ENCODE measurements around the gene HES5. TPM values are rescaled to one million over a fixed set of nuclear protein-coding genes. Genes with fewer than 3 reads are reported as not detected.

The HES5 gene
- polyA plus RNA-seq, 1 of the 3 experiments (the other 2 are of a cell fraction), result 0.03 TPM

- no peak for TF ChIP-seq MXI1 (IDR thresholded peaks at IDR 0.05; ENCODE audit: low read depth, low read length)
- no peak for TF ChIP-seq JUND (IDR thresholded peaks at IDR 0.05)
- no peak for TF ChIP-seq SIN3A (IDR thresholded peaks at IDR 0.05; ENCODE audit: borderline replicate concordance, low read depth, low read length)
- TF ChIP-seq RXRA (IDR thresholded peaks at IDR 0.05; ENCODE audit: borderline replicate concordance, low read depth), result no peak
- no peak for TF ChIP-seq CHD2 (IDR thresholded peaks at IDR 0.05; ENCODE audit: low read length, partially characterized antibody)
- no peak for TF ChIP-seq USF2 (IDR thresholded peaks at IDR 0.05; ENCODE audit: borderline replicate concordance, low read depth, low read length)
- TF ChIP-seq RCOR1 (IDR thresholded peaks at IDR 0.05; ENCODE audit: low read length), result no peak
- no peak for TF ChIP-seq RFX5 (IDR thresholded peaks at IDR 0.05; ENCODE audit: low read length)
- TF ChIP-seq YY1 (IDR thresholded peaks at IDR 0.05; ENCODE audit: low read depth), result no peak
- no peak for TF ChIP-seq NFIC (IDR thresholded peaks at IDR 0.05; ENCODE audit: borderline replicate concordance)
Observed at GRCh38 chr1:2533365-2533764, 3.3 kb upstream of the HES5 start (continued).

- CTCF ChIA-PET, result interaction anchor here (1.0 to 7.7 kb wide), 3 partner anchors 12 to 73 kb away, joined by 5 to 35 read pairs (median 21); no protein-coding TSS in a partner anchor
- Histone ChIP-seq H3K79me2 (ENCODE audit: insufficient read depth) (no peaks in the 10 kb centered on the region), H3K9me3 (no peaks in the 10 kb centered on the region), H4K20me1 (ENCODE audit: insufficient read depth) (no peaks in the 10 kb centered on the region), H3K9ac (no peak overlapping the region), H3F3A (replicated peaks; ENCODE audit: insufficient read depth) (no peaks in the 10 kb centered on the region), H3K27ac (ENCODE audit: low read depth in 2 of 2, low read length in 1 of 2) (no peak overlapping the region), H3K27me3 (ENCODE audit: insufficient read depth) (peaks cover 6% of the 10 kb centered on the region; the same call in 1 of the 2 replicates), H3K4me3 (ENCODE audit: low read depth in 2 of 2, low read length in 1 of 2) (no peak overlapping the region), H2AFZ (ENCODE audit: low read depth) (no peak overlapping the region), H3K4me2 (no peak overlapping the region), H3K9me2 (no peaks in the 10 kb centered on the region), H3K4me1 (ENCODE audit: control insufficient read depth in 1 of 2, insufficient read depth in 2 of 2, low read depth in 1 of 2, low read length in 1 of 2) (peaks cover 0 to 18% of the 10 kb centered on the region in 2 experiments; a peak in 1 of 4 replicates), H3K36me3 (replicated peaks in 1 of 2; ENCODE audit: control insufficient read depth in 1 of 2, insufficient read depth in 2 of 2, low read length in 1 of 2) (no peaks in the 10 kb centered on the region)
- no peak for DNase-seq
- TF ChIP-seq NRF1 (IDR thresholded peaks at IDR 0.05; ENCODE audit: low read depth, low read length) (no peak), SMC3 (IDR thresholded peaks at IDR 0.05; ENCODE audit: low read depth, low read length) (no peak), GABPA (IDR thresholded peaks at IDR 0.05; ENCODE audit: low read depth) (no peak), EP300 (IDR thresholded peaks at IDR 0.05; ENCODE audit: borderline replicate concordance in 1 of 2, low read depth in 1 of 2, low read length in 1 of 2) (no peak), MAX (IDR thresholded peaks at IDR 0.05; ENCODE audit: low read depth) (no peak), RFX5 (IDR thresholded peaks at IDR 0.05; ENCODE audit: low read length) (no peak), RAD21 (IDR thresholded peaks at IDR 0.05; ENCODE audit: low read length) (no peak), TAF1 (IDR thresholded peaks at IDR 0.05; ENCODE audit: borderline replicate concordance, low read depth, low read length) (no peak), CHD2 (IDR thresholded peaks at IDR 0.05; ENCODE audit: low read length, partially characterized antibody) (no peak), SIN3A (IDR thresholded peaks at IDR 0.05; ENCODE audit: borderline replicate concordance, low read depth, low read length) (no peak), POLR2AphosphoS5 (IDR thresholded peaks at IDR 0.05; ENCODE audit: low read depth, low read length) (no peak), YY1 (IDR thresholded peaks at IDR 0.05; ENCODE audit: low read depth) (no peak), EZH2phosphoT487 (IDR thresholded peaks at IDR 0.05; ENCODE audit: borderline replicate concordance, low read depth) (no peak), MXI1 (IDR thresholded peaks at IDR 0.05; ENCODE audit: low read depth, low read length) (no peak)
- 74% methylated on average over 5 of the region's 23 CpGs for WGBS (ENCODE audit: low lambda C conversion rate)
- POLR2A ChIA-PET, result interaction anchor here (0.8 kb wide), 1 partner anchor 11 kb away, joined by 3 read pairs; no protein-coding TSS in a partner anchor
Observed at GRCh38 chr1:2532485-2533160, 2.6 kb upstream of the HES5 start.

Data from SK-N-SH (cell line).